ENCODE measurements around the gene FBXO33.

DNA sequence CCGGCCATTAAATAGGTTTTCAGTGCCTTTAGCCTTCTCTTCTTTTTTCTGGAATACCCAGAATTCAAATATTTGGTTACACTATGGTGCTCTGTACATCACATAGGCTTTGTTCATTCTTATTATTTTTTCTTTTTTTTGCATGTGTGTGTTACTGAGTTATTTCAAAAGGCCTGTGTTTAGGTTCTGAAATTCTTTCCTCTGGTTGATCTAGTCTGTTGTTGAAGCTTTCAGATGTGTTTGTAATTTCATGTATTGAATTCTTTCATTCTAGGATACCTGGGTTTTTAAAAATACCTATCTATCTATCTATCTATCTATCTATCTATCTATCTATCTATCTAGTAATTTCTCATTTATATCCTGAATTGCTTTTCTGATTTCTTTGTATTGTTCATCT is 66.9 kb downstream of the FBXO33 start:
- TF ChIP-seq, protein P1, sequence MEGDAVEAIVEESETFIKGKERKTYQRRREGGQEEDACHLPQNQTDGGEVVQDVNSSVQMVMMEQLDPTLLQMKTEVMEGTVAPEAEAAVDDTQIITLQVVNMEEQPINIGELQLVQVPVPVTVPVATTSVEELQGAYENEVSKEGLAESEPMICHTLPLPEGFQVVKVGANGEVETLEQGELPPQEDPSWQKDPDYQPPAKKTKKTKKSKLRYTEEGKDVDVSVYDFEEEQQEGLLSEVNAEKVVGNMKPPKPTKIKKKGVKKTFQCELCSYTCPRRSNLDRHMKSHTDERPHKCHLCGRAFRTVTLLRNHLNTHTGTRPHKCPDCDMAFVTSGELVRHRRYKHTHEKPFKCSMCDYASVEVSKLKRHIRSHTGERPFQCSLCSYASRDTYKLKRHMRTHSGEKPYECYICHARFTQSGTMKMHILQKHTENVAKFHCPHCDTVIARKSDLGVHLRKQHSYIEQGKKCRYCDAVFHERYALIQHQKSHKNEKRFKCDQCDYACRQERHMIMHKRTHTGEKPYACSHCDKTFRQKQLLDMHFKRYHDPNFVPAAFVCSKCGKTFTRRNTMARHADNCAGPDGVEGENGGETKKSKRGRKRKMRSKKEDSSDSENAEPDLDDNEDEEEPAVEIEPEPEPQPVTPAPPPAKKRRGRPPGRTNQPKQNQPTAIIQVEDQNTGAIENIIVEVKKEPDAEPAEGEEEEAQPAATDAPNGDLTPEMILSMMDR (IDR thresholded peaks at IDR 0.05; ENCODE audit: insufficient read depth, low read length, poor library complexity, severe bottlenecking), result no peak
- TF ChIP-seq EZH2phosphoT487 (conservative IDR thresholded peaks at IDR 0.05; ENCODE audit: low read length), result no peak
